Measurements from ENCODE around the gene ASL. TPM values are rescaled to one million over a fixed set of nuclear protein-coding genes. Genes with fewer than 3 reads are reported as not detected.
A peak's percentile ranks its signal among the peaks of the same experiment; 100 is the strongest.

Gene ASL
- total and polyA plus RNA-seq, 9 of the 15 experiments (the other 6 are each of a cell fraction or from before 2014, with no cell fraction given): 2.6 to 67.0 (median 33.3) TPM

- no peak for TF ChIP-seq ZNF639 (CRISPR knock-in tag; conservative IDR thresholded peaks at IDR 0.05 in 1 of 2, IDR thresholded peaks at IDR 0.05 in 1 of 2)
- TF ChIP-seq ZBTB2 (IDR thresholded peaks at IDR 0.05): no peak
- 0 out of 2 replicates have a peak, but pooled peaks have one; percentile 71 for TF ChIP-seq KDM2B (CRISPR knock-in tag; IDR thresholded peaks at IDR 0.05)
- no peak for TF ChIP-seq FOXM1 (IDR thresholded peaks at IDR 0.05; ENCODE audit: low read depth)
- no peak for TF ChIP-seq FOXM1 (CRISPR knock-in tag; IDR thresholded peaks at IDR 0.05; ENCODE audit: low read depth)
- TF ChIP-seq CHD4 (IDR thresholded peaks at IDR 0.05; ENCODE audit: insufficient read depth, insufficient replicate concordance, low read depth, low read length, poor library complexity, severe bottlenecking): no peak
- no peak for TF ChIP-seq ZSCAN32 (CRISPR knock-in tag; IDR thresholded peaks at IDR 0.05)
- no peak for TF ChIP-seq ZNF551 (CRISPR knock-in tag; IDR thresholded peaks at IDR 0.05)
- TF ChIP-seq CREM (IDR thresholded peaks at IDR 0.05; ENCODE audit: low read depth): peak; percentile 94
- TF ChIP-seq ETV1 (tag; conservative IDR thresholded peaks at IDR 0.05; ENCODE audit: low read depth): peak; percentile 58; the same call in 1 of the 2 replicates
- TF ChIP-seq ETS1 (conservative IDR thresholded peaks at IDR 0.05; ENCODE audit: control insufficient read depth, low read depth, low read length): peak; percentile 90
- TF ChIP-seq HDAC8 (tag; IDR thresholded peaks at IDR 0.05): no peak
- TF ChIP-seq ZNF324 (CRISPR knock-in tag; IDR thresholded peaks at IDR 0.05): no peak
- peak; percentile 61 for TF ChIP-seq GABPA (tag; conservative IDR thresholded peaks at IDR 0.05; ENCODE audit: low read depth)
- TF ChIP-seq MEIS2 (IDR thresholded peaks at IDR 0.05; ENCODE audit: partially characterized antibody): no peak
- no peak for TF ChIP-seq POLR3A (IDR thresholded peaks at IDR 0.05; ENCODE audit: borderline replicate concordance, extremely low read depth, insufficient read depth, insufficient read length)
- no peak for TF ChIP-seq MIER1 (IDR thresholded peaks at IDR 0.05; ENCODE audit: low read depth)
- TF ChIP-seq ZNF24 (IDR thresholded peaks at IDR 0.05): no peak
- TF ChIP-seq ZNF184 (CRISPR knock-in tag; IDR thresholded peaks at IDR 0.05): no peak
- peak in 1 of 2 experiments; percentile 69; a peak in 1 of 4 replicates for TF ChIP-seq TEAD1 (CRISPR knock-in tag; IDR thresholded peaks at IDR 0.05)
- no peak for TF ChIP-seq GATA2 (CRISPR knock-in tag; IDR thresholded peaks at IDR 0.05)
- no peak for TF ChIP-seq MECOM (CRISPR knock-in tag; IDR thresholded peaks at IDR 0.05)
- TF ChIP-seq TAF1 (IDR thresholded peaks at IDR 0.05; ENCODE audit: control insufficient read depth, extremely low read depth, insufficient read depth, low read length, severe bottlenecking): peak; percentile 94
- no peak for TF ChIP-seq SETDB1 (IDR thresholded peaks at IDR 0.05; ENCODE audit: low read length)
Measured at GRCh38 chr7:66075590-66076461, at the start of gene ASL (continued).

All from K562 (cell line).